Parathyroid adenoma (tissue), 2 donors: ENCODE results near the gene ACKR4.
"Not testable (repeated sequence)": the region's sequence is repeated elsewhere in the genome, so short reads cannot be mapped to it uniquely, and the experiment has no call there.

ENCODE experiments used
- H2AFZ ChIP-seq: fragments of 300-600 bp; sonication (generic); one replicate; pipeline ENCODE4 v1.7.0; 2017; ENCODE audit warnings: antibody characterized with exemption, mild to moderate bottlenecking
- H3K27ac ChIP-seq: fragments of 300-600 bp; sonication (generic); one replicate; pipeline ENCODE4 v1.7.0; 2017
- H3K27me3 ChIP-seq: fragments of 300-600 bp; sonication (generic); one replicate; pipeline ENCODE4 v1.7.0; 2017; ENCODE audit warnings: low read length; ENCODE audit not compliant: control insufficient read depth, insufficient read depth
- H3K36me3 ChIP-seq: fragments of 300-600 bp; sonication (generic); one replicate; pipeline ENCODE4 v1.7.0; 2017; ENCODE audit warnings: low read length; ENCODE audit not compliant: control insufficient read depth, insufficient read depth
- H3K4me1 ChIP-seq: fragments of 300-600 bp; sonication (generic); one replicate; pipeline ENCODE4 v1.7.0; 2017; ENCODE audit warnings: control low read depth
- H3K4me2 ChIP-seq: fragments of 300-600 bp; sonication (generic); one replicate; pipeline ENCODE4 v1.7.0; 2017; ENCODE audit warnings: low read length
- H3K4me3 ChIP-seq: fragments of 300-600 bp; sonication (generic); one replicate; pipeline ENCODE4 v1.7.0; 2017; ENCODE audit warnings: low read depth, low read length
- H3K79me2 ChIP-seq: fragments of 300-600 bp; sonication (generic); one replicate; pipeline ENCODE4 v1.7.0; 2017; ENCODE audit warnings: control low read depth
- H3K9ac ChIP-seq: fragments of 300-600 bp; sonication (generic); one replicate; pipeline ENCODE4 v1.7.0; 2017; ENCODE audit warnings: mild to moderate bottlenecking
- H3K9me3 ChIP-seq: fragments of 300-600 bp; sonication (generic); one replicate; pipeline ENCODE4 v1.7.0; 2017; ENCODE audit warnings: low read length; ENCODE audit not compliant: control insufficient read depth
- TF ChIP-seq, protein P1 (sequence below): fragments of 300-600 bp; sonication (generic); IDR thresholded peaks from one replicate; pipeline ENCODE4 v1.7.0; 2017; ENCODE audit warnings: antibody characterized with exemption, mild to moderate bottlenecking
- donor health status: primary hyperparathyroidism.

Gene ACKR4

DNA sequence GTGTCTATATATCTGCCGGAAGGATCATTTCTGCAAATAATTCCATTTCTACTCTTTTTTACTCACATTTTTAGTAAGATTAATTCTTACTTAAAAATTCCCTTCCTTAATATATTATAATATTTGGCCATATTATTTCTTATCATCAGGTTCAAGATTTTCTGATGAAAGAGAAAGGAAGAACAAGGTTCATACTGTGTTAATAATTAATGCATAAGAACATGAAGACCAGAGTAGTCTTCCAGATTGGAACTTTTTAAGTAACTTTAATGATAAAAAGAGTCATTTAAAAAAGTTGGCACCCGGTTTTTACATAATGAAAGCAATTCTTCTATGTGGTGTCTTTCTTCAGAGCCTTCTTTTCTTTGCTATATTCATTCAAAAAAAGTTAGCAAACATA lies 590 bp downstream of the ACKR4 start:
- Histone ChIP-seq H3K27ac (no peak overlapping the region), H3K4me1 (peaks cover 7% of the 10 kb centered on the region), H3K4me2 (no peak overlapping the region), H3K36me3 (no peaks in the 10 kb centered on the region), H3K27me3 (no peaks in the 10 kb centered on the region), H3K9me3 (no peaks in the 10 kb centered on the region), H3K4me3 (no peak overlapping the region), H2AFZ (no peak overlapping the region), H3K9ac (no peak overlapping the region), H3K79me2 (no peaks in the 10 kb centered on the region)
- TF ChIP-seq, protein P1, sequence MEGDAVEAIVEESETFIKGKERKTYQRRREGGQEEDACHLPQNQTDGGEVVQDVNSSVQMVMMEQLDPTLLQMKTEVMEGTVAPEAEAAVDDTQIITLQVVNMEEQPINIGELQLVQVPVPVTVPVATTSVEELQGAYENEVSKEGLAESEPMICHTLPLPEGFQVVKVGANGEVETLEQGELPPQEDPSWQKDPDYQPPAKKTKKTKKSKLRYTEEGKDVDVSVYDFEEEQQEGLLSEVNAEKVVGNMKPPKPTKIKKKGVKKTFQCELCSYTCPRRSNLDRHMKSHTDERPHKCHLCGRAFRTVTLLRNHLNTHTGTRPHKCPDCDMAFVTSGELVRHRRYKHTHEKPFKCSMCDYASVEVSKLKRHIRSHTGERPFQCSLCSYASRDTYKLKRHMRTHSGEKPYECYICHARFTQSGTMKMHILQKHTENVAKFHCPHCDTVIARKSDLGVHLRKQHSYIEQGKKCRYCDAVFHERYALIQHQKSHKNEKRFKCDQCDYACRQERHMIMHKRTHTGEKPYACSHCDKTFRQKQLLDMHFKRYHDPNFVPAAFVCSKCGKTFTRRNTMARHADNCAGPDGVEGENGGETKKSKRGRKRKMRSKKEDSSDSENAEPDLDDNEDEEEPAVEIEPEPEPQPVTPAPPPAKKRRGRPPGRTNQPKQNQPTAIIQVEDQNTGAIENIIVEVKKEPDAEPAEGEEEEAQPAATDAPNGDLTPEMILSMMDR = no peak

DNA sequence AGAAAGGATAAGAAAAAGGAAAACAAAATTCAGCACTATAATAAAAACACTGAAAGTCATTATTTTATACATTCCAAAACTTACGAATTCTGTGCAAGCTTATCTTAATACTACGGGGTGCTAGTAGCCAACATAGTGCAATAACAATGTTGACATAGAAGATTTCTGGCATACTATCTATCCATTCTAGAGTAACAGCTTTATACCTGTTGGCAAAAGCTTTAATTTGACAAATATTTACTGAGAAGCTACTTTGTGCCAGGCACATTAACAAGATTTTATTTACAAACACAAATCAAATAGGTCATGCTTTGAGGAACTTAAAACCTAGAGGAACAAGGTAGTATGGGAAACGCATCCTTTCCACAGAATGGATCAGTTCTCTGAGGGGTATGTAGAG lies 1.1 kb downstream of the ACKR4 start:
- TF ChIP-seq, protein P1 = no peak
- no peak overlapping the region for H3K27ac ChIP-seq
- no peaks in the 10 kb centered on the region for H3K9me3 ChIP-seq
- no peak overlapping the region for H3K4me3 ChIP-seq
- H3K36me3 ChIP-seq = no peaks in the 10 kb centered on the region
- H3K9ac ChIP-seq = no peak overlapping the region
- no peaks in the 10 kb centered on the region for H3K27me3 ChIP-seq
- no peak overlapping the region for H3K4me2 ChIP-seq
- H3K4me1 ChIP-seq = peaks cover 7% of the 10 kb centered on the region
- H3K79me2 ChIP-seq = no peaks in the 10 kb centered on the region
- H2AFZ ChIP-seq = no peak overlapping the region

DNA sequence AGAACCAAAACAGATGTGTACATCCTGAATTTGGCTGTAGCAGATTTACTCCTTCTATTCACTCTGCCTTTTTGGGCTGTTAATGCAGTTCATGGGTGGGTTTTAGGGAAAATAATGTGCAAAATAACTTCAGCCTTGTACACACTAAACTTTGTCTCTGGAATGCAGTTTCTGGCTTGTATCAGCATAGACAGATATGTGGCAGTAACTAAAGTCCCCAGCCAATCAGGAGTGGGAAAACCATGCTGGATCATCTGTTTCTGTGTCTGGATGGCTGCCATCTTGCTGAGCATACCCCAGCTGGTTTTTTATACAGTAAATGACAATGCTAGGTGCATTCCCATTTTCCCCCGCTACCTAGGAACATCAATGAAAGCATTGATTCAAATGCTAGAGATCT lies 3.5 kb downstream of the ACKR4 start:
- H3K4me2 ChIP-seq, H2AFZ ChIP-seq, H3K27me3 ChIP-seq, H3K36me3 ChIP-seq, H3K9me3 ChIP-seq, H3K4me1 ChIP-seq, H3K4me3 ChIP-seq, H3K27ac ChIP-seq, H3K79me2 ChIP-seq, H3K9ac ChIP-seq: not testable (repeated sequence)

DNA sequence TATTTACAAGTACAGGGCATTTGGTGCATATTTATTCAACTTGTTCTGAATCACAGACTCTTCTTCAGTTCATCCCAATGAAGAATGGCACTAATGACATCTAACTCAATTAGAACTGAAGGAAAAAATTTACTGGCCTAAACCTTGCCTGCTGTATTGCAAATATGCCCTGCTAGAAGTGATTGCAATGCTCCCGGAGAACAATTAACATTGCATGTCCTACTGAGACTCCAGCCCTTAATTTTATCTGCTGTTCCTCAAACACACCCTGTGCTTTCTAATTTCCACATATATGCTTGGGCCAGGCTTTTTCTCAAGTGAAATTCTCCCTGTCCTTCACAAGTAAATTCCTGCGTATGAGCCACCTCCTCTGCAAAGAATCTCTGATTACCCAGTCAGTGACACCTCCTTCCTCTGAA lies 8.3 kb downstream of the ACKR4 start:
- Histone ChIP-seq H3K4me1 (no peaks in the 10 kb centered on the region), H3K9ac (no peak overlapping the region), H3K79me2 (peaks cover 2% of the 10 kb centered on the region), H3K27ac (no peak overlapping the region), H3K4me3 (no peak overlapping the region), H3K9me3 (no peaks in the 10 kb centered on the region), H3K27me3 (no peaks in the 10 kb centered on the region), H3K36me3 (no peaks in the 10 kb centered on the region), H2AFZ (no peak overlapping the region), H3K4me2 (no peak overlapping the region)
- TF ChIP-seq, protein P1 = no peak

DNA sequence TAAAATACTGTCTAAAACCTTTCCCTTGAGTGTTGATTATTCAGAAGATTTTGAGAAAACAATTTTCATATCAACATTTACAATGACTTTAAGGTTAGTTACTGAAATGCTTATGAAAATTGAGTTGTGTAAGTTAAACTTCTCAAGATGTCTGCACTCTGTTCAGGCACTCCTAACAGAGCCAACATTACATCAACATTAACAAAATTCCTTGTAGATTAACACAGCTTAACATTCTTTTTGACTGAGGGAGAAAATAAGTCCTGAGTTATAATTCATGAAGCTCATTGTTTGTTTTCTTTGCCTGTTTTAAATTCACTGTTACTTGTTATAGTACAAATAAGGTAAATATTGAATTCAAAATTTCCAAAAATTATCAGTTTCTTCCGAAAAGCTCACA lies 9.0 kb downstream of the ACKR4 start:
- H3K27ac ChIP-seq = no peak overlapping the region

DNA sequence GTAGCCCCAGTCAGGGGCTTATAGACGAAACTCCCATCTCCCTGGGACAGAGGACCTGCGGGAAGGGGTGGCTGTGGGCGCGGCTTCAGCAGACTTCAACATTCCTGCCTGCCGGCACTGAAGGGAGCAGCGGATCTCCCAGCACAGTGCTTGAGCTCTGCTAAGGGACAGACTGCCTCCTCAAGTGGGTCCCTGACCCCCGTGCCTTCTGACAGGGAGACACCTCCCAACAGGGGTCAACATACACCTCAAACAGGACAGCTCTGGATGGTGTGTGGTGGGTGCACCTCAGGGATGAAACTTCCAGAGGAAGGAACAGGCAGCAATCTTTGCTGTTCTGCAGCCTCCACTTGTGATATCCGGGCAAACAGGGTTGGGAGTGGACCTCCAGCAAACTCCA lies 9.6 kb downstream of the ACKR4 start:
- not testable (repeated sequence) for H3K79me2 ChIP-seq, H3K9me3 ChIP-seq, H3K36me3 ChIP-seq, H3K27me3 ChIP-seq, H3K4me3 ChIP-seq, H3K4me2 ChIP-seq, H3K4me1 ChIP-seq, H3K9ac ChIP-seq, H3K27ac ChIP-seq, H2AFZ ChIP-seq

More for the DNA sequence above, 9.0 kb downstream of the ACKR4 start:
- TF ChIP-seq, protein P1 = no peak
- no peak overlapping the region for H3K4me3 ChIP-seq
- H3K36me3 ChIP-seq = no peaks in the 10 kb centered on the region
- H3K79me2 ChIP-seq = peaks cover 2% of the 10 kb centered on the region
- H3K4me1 ChIP-seq = no peaks in the 10 kb centered on the region
- H3K9me3 ChIP-seq = no peaks in the 10 kb centered on the region
- H3K27me3 ChIP-seq = no peaks in the 10 kb centered on the region
- no peak overlapping the region for H3K4me2 ChIP-seq
- H2AFZ ChIP-seq = no peak overlapping the region
- no peak overlapping the region for H3K9ac ChIP-seq

DNA sequence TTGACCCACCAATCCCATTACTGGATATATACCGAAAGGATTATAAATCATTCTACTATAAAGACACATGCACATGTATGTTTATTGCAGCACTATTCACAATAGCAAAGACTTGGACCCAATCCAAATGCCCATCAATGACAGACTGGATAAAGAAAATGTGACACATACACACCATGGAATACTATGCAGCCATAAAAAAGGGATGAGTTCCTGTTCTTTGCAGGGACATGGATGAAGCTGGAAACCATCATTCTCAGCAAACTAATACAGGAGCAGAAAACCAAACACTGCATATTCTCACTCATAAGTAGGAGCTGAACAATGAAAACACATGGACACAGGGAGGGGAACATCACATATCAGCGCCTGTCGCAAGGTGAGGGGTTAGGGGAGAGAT lies 18.2 kb downstream of the ACKR4 start:
- H3K36me3 ChIP-seq, H3K27me3 ChIP-seq: not testable (repeated sequence)

More for the DNA sequence above, 18.2 kb downstream of the ACKR4 start:
- H3K9me3 ChIP-seq, H3K27ac ChIP-seq, H3K79me2 ChIP-seq, H2AFZ ChIP-seq, H3K4me3 ChIP-seq, H3K4me2 ChIP-seq, H3K9ac ChIP-seq, H3K4me1 ChIP-seq: not testable (repeated sequence)
